ENCODE results near the gene CDH8.

CDH8 gene

DNA sequence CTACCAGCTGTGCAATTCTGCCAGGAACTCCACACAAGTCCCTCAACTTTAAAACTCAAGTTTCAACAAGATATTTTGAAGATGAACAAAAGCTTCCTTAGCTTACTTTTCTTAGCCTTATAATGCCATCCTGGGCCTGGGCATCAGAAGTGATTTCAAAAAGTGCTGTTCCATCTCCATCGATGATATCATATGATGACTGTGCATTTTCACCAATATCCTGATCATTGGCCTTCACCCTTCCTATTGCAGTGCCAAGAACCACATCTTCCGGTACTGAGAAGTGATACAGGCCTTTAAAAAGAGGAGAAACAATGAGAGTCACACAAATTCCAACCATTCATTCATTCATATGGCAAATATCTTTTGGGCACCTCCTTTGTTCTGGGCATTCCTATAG is 215.4 kb downstream of the CDH8 start:
- no peaks in the 10 kb centered on the region for H3F3A ChIP-seq (ENCODE audit: insufficient read depth, low read length)
- no peaks in the 10 kb centered on the region for H3K27me3 ChIP-seq (replicated peaks; ENCODE audit: insufficient read depth, low read length)
- H3K9me3 ChIP-seq (replicated peaks; ENCODE audit: insufficient read depth, low read length), result no peaks in the 10 kb centered on the region
- no peaks in the 10 kb centered on the region for H4K20me1 ChIP-seq (ENCODE audit: insufficient read depth, low read length)
- H3K27ac ChIP-seq (ENCODE audit: low read length), result no peak overlapping the region
- H3K79me2 ChIP-seq (ENCODE audit: low read length), result no peaks in the 10 kb centered on the region
- no peaks in the 10 kb centered on the region for H3K36me3 ChIP-seq (replicated peaks; ENCODE audit: insufficient read depth, low read length)
- no peak for DNase-seq
- H3K4me1 ChIP-seq (ENCODE audit: low read length), result no peaks in the 10 kb centered on the region
- H2AFZ ChIP-seq (ENCODE audit: low read length), result no peak overlapping the region
- H3K4me2 ChIP-seq (ENCODE audit: low read depth, low read length), result no peak overlapping the region
- no peak overlapping the region for H3K4me3 ChIP-seq (ENCODE audit: low read length)
- TF ChIP-seq, protein P1, sequence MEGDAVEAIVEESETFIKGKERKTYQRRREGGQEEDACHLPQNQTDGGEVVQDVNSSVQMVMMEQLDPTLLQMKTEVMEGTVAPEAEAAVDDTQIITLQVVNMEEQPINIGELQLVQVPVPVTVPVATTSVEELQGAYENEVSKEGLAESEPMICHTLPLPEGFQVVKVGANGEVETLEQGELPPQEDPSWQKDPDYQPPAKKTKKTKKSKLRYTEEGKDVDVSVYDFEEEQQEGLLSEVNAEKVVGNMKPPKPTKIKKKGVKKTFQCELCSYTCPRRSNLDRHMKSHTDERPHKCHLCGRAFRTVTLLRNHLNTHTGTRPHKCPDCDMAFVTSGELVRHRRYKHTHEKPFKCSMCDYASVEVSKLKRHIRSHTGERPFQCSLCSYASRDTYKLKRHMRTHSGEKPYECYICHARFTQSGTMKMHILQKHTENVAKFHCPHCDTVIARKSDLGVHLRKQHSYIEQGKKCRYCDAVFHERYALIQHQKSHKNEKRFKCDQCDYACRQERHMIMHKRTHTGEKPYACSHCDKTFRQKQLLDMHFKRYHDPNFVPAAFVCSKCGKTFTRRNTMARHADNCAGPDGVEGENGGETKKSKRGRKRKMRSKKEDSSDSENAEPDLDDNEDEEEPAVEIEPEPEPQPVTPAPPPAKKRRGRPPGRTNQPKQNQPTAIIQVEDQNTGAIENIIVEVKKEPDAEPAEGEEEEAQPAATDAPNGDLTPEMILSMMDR (IDR thresholded peaks at IDR 0.05; ENCODE audit: low read length), result no peak
- TF ChIP-seq EZH2phosphoT487 (IDR thresholded peaks at IDR 0.05; ENCODE audit: low read length), result no peak
- no peak for TF ChIP-seq EZH2 (optimal IDR thresholded peaks at IDR 0.05; ENCODE audit: low read depth, low read length)
- H3K9me2 ChIP-seq (replicated peaks; ENCODE audit: insufficient read depth, low read length), result no peaks in the 10 kb centered on the region
- no peak overlapping the region for H3K9ac ChIP-seq (ENCODE audit: low read length)

DNA sequence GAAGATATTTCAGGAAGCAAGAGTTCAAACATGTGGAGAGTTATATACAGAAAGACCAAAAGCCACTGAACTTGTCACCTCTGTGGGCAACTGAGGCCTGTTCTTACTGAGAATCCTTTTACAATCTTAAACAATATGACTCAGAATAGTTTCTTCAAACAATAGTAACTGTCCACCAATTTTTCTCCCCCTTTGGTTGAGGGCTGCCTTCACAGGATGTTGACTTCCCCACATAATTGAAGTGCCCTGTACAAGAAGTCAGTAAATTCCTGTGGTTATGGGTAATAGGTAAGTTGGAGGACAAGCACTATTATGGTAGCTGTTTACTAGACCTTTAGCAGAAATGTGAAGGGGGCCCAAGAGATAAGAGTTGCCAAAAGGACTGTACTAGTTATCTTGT is 215.8 kb downstream of the CDH8 start:
- no peak for TF ChIP-seq EZH2phosphoT487 (IDR thresholded peaks at IDR 0.05; ENCODE audit: low read length)
- no peak for TF ChIP-seq EZH2 (optimal IDR thresholded peaks at IDR 0.05; ENCODE audit: low read depth, low read length)
- TF ChIP-seq, protein P1 (IDR thresholded peaks at IDR 0.05; ENCODE audit: low read length), result no peak
- H3K4me3 ChIP-seq (ENCODE audit: low read length), result no peak overlapping the region
- H3F3A ChIP-seq (ENCODE audit: insufficient read depth, low read length), result no peaks in the 10 kb centered on the region
- peak; percentile 45 for DNase-seq
- H4K20me1 ChIP-seq (ENCODE audit: insufficient read depth, low read length), result no peaks in the 10 kb centered on the region
- no peaks in the 10 kb centered on the region for H3K4me1 ChIP-seq (ENCODE audit: low read length)
- no peak overlapping the region for H2AFZ ChIP-seq (ENCODE audit: low read length)
- no peaks in the 10 kb centered on the region for H3K9me3 ChIP-seq (replicated peaks; ENCODE audit: insufficient read depth, low read length)
- H3K4me2 ChIP-seq (ENCODE audit: low read depth, low read length), result no peak overlapping the region
- H3K27me3 ChIP-seq (replicated peaks; ENCODE audit: insufficient read depth, low read length), result no peaks in the 10 kb centered on the region
- no peaks in the 10 kb centered on the region for H3K9me2 ChIP-seq (replicated peaks; ENCODE audit: insufficient read depth, low read length)
- no peaks in the 10 kb centered on the region for H3K36me3 ChIP-seq (replicated peaks; ENCODE audit: insufficient read depth, low read length)
- no peaks in the 10 kb centered on the region for H3K79me2 ChIP-seq (ENCODE audit: low read length)
- H3K9ac ChIP-seq (ENCODE audit: low read length), result no peak overlapping the region
- H3K27ac ChIP-seq (ENCODE audit: low read length), result no peak overlapping the region

DNA sequence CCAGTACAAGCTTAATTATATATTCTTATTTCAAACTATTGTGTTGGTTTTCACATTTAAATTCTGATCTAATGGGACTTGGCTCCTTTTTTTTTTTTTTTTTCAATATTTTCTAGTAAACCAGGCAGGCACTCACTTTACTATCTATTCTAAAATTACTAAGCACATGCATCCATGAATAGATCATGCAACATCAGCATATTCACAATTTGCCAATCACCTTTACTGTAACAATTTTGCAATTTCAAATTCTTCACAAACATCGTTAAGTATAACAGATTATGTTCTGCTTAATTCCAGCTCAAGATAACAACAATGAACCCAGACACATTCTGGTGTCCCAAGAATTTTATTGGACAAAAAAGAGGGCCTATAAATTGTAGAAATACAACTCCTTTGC is 217.4 kb downstream of the CDH8 start:
- H3K4me3 ChIP-seq (ENCODE audit: low read length), result no peak overlapping the region
- H3K9me2 ChIP-seq (replicated peaks; ENCODE audit: insufficient read depth, low read length), result no peaks in the 10 kb centered on the region
- H2AFZ ChIP-seq (ENCODE audit: low read length), result no peak overlapping the region
- no peaks in the 10 kb centered on the region for H3K36me3 ChIP-seq (replicated peaks; ENCODE audit: insufficient read depth, low read length)
- no peak overlapping the region for H3K27ac ChIP-seq (ENCODE audit: low read length)
- DNase-seq, result no peak
- no peak overlapping the region for H3K9ac ChIP-seq (ENCODE audit: low read length)
- H3F3A ChIP-seq (ENCODE audit: insufficient read depth, low read length), result no peaks in the 10 kb centered on the region
- no peak overlapping the region for H3K4me2 ChIP-seq (ENCODE audit: low read depth, low read length)
- H3K9me3 ChIP-seq (replicated peaks; ENCODE audit: insufficient read depth, low read length), result no peaks in the 10 kb centered on the region
- H3K4me1 ChIP-seq (ENCODE audit: low read length), result no peaks in the 10 kb centered on the region
- H3K79me2 ChIP-seq (ENCODE audit: low read length), result no peaks in the 10 kb centered on the region
- TF ChIP-seq EZH2 (optimal IDR thresholded peaks at IDR 0.05; ENCODE audit: low read depth, low read length) (no peak), EZH2phosphoT487 (IDR thresholded peaks at IDR 0.05; ENCODE audit: low read length) (no peak)
- TF ChIP-seq, protein P1 (IDR thresholded peaks at IDR 0.05; ENCODE audit: low read length), result no peak
- H4K20me1 ChIP-seq (ENCODE audit: insufficient read depth, low read length), result no peaks in the 10 kb centered on the region
- H3K27me3 ChIP-seq (replicated peaks; ENCODE audit: insufficient read depth, low read length), result no peaks in the 10 kb centered on the region
